NCI-H187 treated with DMSO at 0.1 percent for 48 hours (cell line): ENCODE data around the gene CREB3L1.

Experiments
- DNase-seq: peaks from one replicate; lab custom pipeline; 2025; lab: John Stamatoyannopoulos, UW

Gene CREB3L1

GRCh38 chr11:46327829-46328228, 50.4 kb downstream of the CREB3L1 start:
- DNase-seq = no peak

GRCh38 chr11:46330154-46330553, 52.7 kb downstream of the CREB3L1 start:
- no peak for DNase-seq

DNA sequence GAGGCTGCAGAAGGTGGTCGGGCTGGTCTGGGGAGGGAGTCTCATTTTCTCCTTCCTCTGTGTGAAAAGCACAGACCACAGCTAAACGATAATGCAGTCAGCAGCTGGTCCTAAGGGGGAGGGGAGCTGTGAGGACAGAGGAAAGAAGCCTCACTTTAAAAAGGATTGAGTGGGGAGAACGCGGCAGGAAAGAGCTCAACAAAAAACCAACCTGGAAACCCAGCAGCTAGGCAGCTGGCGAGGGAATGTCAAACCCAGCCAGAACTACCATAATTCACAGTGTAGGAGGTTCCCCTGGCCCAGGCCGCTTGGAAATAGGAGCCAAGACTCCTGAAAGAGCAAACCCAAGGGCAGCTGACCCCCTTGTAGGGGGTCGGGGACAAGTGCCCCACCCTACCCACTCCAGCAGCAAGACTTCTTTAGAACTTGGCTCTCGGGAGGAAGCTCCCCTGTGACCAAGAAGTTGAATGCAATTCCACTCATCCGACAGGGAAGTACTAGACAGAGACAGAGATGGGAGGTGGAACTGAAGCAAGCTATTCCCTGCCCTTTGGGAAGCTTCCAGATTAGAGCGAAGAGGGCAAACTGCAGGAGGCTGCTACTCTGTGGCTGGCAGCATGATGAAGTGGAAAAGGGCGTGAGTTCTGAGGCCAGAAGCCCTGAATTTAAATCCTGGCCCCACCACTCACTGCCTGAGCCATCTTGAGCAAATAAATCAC, 53.3 kb downstream of the CREB3L1 start:
- peak; percentile 45 for DNase-seq

- DNase-seq = no peak
Observed at GRCh38 chr11:46331282-46331984, 54.0 kb downstream of the CREB3L1 start.

DNA sequence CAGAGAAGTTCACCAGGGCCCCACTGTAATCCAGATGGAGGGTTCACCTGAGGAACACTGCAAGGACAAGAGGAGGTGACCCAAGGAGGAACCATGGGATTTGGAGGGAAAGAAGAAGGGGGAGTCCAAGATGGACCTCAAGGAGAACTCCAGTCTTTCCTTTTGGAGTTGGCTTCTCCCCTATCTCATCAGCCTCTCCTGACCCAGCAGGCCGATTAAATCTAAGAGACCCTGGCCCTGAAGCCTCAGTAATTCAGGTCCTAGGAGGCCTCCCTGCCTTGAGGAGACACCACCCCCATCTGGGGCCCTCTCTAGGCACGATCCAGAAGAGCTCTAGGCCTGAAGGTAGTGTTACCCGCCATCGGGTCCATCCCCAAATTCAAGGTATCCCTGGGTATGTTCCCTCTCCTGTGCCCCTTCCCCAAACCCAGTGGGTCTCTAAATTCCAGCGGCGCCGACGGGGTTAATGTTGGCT, 54.7 kb downstream of the CREB3L1 start:
- no peak for DNase-seq

- DNase-seq = no peak
Observed at GRCh38 chr11:46332568-46333393, 55.3 kb downstream of the CREB3L1 start.

- no peak for DNase-seq
Observed at GRCh38 chr11:46333394-46333947, 56.0 kb downstream of the CREB3L1 start.

DNA sequence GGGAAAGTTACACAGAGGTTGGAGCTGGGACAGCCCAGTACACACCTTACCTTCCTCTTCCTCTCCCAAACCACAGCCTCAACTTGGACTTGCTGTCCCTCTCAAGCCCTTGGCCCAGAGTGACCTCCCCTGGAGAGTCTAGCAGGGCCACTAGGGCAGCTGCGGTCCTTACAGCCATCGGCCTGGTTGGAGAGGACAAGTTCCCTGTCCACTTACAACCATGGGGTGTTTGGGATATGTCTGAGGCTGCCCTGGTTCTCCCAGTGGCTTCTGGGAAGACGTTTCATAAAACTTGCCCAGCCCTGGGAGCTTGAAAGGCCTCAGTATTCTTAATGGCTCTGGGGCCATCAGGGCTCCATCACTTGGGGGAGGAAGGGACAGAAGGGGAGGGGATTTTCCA, 56.7 kb downstream of the CREB3L1 start:
- DNase-seq = no peak

DNA sequence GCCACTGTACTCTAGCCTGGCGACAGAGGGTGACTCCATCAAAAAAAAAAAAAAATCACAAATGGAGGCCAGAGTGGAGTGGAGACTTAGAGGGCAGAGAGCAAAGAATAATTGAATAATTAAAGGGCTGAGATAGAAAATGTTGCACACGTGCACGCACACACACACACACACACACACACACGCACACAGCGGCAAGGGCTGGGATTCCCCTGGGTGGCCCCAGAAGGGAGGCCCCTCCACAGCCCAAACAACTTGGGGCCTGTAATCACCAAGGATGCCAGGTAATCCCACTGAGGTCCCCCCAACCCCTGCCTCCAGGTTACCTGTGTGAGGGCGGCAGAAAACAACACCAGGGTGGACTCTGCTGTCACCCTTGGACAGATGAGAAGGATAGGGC, 57.8 kb downstream of the CREB3L1 start:
- no peak for DNase-seq

GRCh38 chr11:46335890-46336562, 58.6 kb downstream of the CREB3L1 start:
- no peak for DNase-seq

DNA sequence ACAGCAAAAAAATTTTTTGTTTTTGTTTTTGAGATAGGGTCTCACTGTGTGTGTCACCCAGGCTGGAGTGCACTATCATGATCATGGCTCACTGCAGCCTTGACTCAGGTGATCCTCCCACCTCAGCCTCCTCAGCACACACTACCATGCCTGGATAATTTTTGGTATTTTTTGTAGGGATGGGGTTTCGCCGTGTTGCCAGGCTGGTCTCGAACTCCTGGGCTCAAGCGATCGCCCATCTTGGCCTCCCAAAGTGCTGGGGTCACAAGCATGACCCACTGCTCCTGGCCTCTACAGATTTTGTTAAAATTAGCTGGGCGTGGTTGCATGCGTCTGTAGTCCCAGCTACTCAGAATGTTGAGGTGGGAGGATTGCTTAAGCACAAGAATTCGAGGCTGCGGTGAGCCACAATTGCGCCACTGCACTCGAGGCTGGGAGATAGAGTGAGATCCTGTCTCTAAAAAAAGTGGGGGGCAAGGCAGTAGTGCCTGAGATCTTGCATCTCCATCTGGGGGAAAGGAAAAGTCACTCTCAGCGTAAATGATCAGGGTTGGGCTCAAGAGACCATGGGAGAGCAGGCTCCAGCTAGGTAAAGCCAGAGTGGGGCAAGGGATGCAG, 59.2 kb downstream of the CREB3L1 start:
- no peak for DNase-seq

- DNase-seq = no peak
Observed at GRCh38 chr11:46337626-46338345, 60.3 kb downstream of the CREB3L1 start.

GRCh38 chr11:46338636-46338987, 61.1 kb downstream of the CREB3L1 start:
- no peak for DNase-seq

DNA sequence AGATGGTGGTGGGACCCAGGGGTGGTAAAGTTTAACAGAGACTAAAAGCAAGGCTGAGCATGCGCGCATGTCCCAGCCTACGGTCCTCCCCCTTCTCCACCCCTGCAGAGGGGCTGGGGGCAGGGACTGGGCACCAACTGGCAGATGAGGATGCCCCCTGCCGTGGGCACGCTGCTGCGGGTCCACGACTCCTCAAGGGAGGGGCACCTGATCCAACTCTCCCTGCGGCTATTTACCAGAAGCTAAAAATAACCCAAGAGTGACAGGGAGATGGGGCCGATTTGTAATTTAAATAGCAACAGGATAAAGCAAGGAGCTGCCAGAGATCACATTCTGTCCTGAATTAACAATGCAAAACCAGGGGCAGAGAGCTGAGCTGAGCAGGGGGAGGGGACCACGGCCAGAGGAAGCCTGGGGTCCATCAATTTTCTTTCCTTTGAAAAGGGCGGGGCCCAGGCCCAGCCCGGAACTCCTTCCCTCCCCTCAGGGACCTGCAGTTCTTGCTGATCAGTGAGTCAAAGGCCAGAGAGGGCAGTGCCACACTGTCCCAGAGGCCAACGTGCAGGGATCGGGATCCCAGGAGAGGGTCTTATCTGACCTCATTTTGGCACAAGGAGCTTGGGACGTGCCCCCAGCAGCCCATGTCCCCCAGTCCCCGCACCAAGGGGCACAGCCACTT, 61.7 kb downstream of the CREB3L1 start:
- DNase-seq = no peak

GRCh38 chr11:46339816-46340215, 62.4 kb downstream of the CREB3L1 start:
- DNase-seq = no peak

- DNase-seq = no peak
Observed at GRCh38 chr11:46341454-46341853, 64.0 kb downstream of the CREB3L1 start.

GRCh38 chr11:46342239-46342638, 64.8 kb downstream of the CREB3L1 start:
- DNase-seq = no peak

DNA sequence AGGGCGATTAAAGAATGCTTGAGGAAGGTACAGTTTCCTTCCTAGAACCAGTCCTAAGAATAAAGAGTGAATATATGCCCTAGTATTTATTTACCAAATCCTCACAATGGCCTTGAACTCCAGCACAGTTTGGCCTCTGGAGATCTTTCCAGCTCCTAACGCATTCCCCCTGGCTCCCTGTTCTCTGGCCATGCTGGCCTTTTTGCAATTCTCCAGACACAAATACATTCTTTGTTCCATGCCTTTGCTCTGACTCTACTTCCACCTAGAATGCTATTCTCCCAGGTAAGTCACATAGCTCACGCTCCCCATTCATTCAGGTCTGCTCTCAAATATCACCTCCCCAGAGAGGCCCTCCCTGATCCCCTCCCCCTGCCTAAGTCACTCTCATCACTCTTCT, 66.1 kb downstream of the CREB3L1 start:
- no peak for DNase-seq

DNA sequence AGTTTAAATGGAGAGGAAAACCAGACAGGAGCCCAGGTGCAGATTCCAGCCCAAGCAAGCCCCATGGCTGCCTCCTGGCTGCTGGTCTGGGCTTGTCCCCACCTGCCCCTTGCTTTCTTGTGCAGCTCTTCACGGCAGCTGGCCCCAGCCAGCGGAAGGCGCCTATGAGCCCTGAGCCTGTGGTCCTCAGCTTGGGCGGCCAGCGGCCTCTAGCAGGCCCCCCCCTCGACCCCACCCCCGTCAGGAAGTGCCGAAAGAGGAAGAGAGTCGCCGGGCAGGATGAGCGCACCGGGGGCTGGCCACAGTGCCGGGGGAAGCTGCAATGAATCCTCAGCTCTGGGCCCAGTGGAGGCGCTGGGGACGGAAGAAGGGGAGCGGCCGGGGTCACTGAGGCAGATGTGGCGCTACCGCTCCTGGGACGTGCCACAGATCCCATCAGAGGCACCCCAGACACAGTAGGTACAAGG, 67.7 kb downstream of the CREB3L1 start:
- DNase-seq = peak; percentile 33

DNA sequence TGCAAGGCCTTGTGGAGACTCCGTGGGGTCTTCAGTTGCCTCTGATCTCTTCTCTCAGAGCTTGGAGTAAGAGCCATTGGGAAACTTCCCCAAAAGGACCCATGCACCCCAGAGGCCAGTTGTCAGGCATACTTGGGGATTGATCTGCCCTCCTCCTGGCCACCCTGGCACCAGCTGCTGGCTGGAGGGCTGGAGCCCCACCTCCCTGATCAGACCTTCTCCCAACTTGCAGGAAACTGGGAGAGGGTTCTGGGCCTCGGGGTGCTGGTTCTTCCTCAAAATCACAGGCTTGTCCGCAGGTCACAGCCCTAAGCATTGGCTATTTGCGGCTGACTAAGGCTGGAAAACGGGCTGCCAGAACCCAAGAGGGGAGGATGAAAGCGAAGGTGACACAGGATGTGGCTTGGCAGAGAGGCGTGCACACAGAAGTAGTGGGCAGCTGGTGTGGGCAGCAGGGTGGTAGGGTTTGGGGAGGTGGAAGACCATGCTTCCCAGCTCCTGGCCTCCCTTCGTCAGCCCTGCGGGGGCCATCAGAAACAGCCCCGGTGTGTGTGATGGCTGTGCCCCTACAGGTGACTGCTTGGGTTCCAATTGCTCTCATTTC, 68.5 kb downstream of the CREB3L1 start:
- no peak for DNase-seq
